GM21619 (cell line): ENCODE data around the gene LYRM2.

Experiments
- ATAC-seq: cut with Tn5 transposase; IDR thresholded peaks from one replicate; pipeline ENCODE4 v1.9.1; 2021; ENCODE audit not compliant: unreplicated experiment

The LYRM2 gene

DNA sequence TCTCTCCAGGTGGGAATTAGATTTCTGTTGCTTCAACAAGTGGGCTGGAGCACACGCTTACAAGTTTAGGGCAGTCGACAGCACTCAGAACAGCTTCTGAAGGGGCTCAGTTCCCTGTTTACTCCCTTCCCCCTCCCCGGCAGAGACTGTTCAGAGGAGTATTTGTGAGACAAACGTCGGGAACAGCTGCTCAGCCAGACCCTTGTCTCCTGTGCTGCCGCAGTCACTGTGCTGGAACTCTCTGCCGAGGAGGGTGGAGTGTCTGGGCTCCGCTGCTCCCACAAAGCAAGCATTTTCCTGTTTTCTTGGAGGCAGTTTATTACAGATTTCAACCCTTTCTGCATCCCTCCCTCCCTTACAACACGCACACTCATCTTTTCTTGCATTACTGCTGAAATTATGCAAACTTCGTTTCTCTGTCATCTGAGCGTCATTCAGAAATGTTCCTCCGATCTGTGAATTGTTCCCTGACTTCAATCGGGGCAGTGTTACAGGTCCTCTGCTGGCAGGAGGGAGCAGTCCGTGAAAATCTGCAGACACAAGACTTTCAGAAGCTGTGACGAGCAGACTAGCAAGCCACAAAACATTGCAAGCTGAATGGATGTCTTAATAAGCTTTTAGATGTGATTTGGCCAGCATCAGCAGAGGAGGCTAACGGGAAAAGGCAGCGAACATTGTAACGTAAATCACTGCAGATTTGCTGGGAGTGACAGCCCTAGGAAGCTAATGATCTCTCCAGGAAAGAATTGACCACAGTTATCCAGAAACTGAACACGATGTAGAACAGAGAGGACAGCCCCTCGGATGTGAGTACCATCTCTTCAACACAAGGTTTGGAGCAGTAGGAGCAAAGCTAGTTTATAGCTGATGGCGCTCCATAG is 76.2 kb downstream of the LYRM2 start:
- no peak for ATAC-seq

DNA sequence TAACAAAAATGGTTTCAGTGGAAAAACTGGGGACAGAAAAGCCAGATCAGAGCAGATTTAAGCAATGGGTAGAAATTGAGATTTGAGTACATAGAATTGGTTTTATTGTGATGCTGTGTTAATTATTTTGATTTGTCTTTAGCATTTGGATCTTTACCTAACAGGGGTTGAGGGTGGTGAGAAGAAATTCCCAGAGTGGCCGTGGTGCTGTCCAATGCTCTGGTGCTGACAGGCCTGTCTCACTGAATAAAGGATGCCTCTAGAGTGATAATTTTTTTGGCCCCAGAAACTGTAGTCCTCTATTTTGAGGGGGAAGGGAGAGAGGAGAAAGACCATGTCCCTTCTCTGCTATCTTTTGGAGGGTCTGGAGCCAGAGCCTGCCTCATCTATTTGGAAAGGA is 79.1 kb downstream of the LYRM2 start:
- ATAC-seq, result no peak

DNA sequence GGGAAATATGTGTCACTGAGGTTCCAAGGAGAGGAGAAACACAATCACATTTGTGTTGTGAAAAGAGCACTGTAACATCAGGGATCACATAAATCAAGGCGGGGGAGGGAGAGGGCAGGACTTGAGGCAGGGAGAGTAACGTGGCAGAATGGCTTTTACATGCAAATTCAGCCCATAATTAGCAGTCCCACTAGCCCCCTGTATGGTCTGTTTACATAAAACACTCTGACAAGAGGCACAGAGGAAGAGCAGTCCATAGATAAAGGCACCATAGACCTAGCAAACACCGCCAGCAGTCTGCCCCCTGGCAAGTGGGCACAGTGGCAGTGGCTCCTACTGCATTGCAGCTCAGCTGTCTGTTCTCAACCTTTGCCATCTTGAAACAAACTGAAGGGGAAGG is 82.7 kb downstream of the LYRM2 start:
- ATAC-seq, result no peak

DNA sequence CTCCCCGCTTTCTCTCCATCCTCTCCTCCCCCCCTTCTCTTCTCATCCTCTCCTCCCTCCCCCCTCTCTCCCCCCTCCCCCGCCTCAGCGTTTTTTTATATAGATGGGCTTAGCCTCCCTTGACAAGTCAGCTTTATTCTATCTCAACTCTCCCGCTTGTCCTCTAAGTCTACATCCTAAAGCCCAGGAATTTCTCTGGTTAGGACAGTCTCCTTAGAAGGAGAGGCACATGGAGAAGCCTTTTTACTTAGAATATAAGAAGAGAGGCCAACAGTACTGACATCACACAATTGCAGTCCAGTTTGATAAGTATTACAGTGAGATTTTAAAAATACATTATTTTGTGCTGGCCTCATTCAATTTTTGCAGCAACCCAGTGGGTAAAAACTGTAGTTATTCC is 83.5 kb downstream of the LYRM2 start:
- ATAC-seq, result no peak

DNA sequence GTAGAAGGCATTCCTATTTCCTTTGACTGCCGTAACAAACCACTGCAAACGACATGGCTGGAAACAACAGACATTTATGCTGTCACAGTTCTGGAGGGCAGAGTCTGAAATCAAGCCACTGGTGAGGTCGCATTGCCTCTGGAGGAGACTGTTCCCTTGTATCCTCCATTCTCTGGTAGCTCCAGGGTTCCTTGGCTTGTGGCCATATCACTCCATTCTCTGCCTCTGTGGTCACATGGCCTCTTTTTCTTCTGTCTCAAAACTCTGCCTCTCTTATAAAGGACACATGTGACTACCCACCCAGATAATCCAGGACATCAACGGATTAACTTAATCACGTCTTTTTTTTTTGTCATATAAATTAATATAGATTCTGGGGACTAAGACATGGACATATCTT is 84.4 kb downstream of the LYRM2 start:
- ATAC-seq, result no peak

DNA sequence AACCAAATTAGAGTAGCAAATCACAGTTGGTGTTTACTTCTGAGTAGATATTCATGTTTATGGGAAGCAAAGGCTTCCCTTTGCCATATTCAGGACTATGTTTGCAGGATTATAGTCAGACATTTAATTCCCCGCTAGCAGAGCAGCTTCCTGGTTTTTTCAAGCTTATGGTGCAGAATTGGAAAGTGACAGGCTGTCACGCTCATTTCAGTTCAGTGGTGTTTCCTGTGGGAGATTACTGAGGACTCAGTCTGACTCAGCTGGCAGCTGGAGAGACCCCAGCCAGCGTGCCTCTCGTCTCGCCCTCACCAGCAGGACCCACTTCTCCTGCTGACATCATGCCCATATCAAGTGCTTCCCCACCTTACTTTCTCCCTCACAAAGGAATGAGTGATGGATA is 85.1 kb downstream of the LYRM2 start:
- no peak for ATAC-seq

DNA sequence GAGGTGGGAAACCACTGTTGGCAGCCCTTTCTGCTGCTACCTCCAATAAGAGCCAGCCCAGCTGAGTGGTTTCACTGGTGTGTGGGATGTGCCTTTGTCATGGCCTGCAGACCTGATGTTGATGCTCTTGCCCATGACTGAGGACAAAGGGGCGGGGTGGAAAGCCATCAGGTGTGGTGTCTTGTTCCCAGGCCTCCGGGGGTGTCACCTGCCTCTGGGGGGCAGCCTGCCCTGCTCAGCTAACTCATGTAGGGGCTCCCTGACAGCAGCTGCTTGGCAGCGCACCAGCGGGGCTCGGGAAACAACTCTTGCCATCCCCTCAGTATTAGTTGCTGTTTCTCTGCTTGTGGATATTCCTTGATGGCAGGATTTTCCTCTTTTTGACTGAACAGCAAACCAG is 91.3 kb downstream of the LYRM2 start:
- no peak for ATAC-seq

DNA sequence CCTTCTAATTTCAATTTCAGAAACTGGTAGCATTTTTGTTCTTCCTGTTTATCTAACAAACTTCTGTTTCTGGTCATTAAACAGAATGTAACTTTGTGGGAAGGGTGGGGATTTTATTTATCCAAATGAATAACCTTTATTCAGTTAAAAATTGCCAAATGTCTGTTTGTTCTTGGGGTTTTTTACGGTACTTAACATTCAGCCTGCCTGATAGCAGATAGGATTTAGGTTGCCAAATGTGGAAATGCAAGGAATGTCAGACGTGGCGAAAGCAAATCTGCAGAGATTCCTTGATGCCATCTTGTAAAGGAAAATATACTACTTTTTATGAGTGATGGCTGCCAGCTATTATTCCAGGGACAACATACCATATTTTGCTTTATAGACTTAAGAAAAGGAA is 95.7 kb downstream of the LYRM2 start:
- no peak for ATAC-seq

DNA sequence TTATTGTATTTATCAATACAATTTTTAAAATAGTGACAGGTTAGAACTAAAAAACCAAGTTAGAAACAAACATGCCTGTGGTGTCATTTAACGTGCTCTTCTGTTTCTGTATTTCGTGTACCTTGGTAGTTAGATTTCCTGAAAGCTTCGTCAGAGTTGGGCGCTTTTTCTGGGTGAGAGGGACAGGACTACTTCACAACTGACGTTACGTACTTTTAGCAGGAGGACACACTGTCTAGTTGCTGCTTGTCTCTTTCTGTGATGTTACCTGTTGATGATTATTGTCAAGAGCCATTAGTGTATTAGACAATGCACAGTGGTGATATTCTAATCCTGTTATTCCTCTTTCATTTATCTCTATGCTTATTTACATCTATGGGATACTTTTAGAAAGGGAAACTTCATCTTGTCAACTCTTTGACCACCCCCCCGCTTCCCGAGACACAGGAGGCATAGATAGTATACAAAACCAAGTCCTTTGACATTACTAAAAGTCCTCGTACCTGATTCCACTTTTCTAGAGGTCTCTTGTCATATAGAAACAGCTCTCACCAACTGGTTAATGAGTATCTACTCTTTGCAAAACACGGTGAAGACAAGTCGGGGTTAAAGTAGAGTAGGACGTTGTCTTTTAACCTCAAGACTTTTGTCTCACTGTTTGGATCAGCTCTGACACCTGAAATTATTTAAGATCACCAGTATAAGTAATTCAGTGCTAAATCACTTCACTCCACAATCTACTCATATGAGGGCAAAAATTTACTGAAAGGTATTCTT is 96.3 kb downstream of the LYRM2 start:
- ATAC-seq, result no peak

DNA sequence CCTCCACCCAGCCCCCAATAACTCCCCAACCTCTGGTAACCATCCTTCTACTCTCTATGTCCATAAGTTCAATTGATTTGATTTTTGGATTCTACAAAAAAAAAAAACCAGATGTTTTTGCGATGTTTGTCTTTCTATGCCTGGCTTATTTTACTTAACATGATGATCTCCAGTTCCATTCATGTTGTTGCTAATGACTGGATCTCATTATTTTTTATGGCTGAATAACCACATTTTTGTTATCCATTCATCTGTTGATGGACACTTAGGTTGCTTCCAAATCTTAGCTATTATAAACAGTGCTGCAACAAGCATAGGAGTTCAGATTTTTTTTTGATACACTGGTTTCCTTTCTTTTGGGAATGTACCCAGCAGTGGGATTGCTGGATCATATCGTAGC is 98.8 kb downstream of the LYRM2 start:
- ATAC-seq, result no peak

DNA sequence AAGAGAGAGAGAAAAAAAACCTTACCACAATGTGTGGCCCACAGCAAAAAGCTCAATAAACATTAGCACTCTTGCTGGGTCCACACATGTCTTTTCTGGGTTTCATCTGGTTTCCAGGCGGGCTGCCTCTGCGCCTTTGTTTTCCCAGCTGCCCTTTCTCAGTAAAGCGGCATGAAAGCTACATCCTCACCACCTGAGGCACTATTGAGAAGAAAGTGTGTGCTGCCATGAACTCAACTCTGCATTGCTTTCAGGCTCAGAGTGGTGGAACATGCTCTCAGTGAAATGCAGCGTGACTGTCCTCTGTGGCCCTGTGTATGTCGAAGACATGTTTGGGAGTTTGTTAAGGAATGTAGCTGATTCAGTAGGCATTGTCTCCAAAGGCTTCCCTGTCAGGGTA is 102.3 kb downstream of the LYRM2 start:
- no peak for ATAC-seq

DNA sequence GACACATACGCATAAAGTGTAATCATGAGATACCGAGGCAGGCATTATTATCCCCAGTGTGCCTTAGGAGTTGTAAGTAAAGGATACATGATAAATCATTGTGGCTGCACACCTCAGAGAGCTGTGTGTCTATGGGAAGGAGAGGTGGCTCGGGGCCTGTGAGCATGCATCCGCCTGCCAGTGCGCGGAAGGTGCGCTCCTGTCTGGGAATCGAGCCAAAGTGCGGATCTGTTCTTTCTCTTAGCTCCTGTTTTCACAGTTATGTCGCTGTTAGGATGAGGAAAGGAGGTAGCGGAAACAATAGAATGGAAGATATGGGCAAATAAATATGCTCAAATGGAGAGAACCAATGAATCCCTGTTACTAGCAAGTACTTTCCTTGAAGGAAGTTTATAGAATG is 107.6 kb downstream of the LYRM2 start:
- no peak for ATAC-seq

DNA sequence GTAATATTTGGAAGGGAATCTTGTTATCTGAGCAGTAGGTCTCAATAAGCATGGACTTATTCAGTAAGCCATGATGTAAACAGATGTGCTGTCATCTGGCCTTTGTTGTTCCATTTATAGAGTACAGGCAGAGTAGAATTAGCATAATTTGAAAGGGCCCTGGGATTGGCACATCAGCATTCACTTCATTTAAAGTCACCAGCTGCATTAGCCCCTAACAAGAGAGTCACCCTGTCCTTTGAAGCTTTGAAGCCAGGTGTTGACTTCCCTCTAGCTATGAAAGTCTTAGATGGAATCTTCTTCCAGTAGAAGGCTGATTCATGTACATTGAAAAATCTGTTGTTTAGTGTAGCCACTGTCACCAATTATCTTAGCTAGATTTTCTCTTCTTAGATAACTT is 109.7 kb downstream of the LYRM2 start:
- no peak for ATAC-seq

DNA sequence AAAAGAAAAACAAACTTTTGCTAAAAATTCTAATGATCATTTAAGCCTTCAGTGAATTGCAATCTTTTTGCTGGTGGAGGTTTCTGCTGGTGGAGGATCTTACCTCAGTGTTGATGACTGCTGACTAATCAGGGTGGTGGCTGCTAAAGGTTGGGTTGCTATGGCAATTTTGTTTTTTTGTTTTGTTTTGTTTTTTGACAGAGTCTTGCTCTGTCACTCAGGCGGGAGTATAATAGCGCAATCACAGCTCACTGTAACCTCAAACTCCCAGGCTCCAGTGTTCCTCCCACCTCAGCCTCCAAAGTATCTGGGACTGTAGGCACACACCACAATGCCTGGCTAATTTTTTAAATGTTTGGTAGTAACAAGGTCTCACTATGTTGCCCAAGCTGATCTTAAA is 110.9 kb downstream of the LYRM2 start:
- ATAC-seq, result no peak

DNA sequence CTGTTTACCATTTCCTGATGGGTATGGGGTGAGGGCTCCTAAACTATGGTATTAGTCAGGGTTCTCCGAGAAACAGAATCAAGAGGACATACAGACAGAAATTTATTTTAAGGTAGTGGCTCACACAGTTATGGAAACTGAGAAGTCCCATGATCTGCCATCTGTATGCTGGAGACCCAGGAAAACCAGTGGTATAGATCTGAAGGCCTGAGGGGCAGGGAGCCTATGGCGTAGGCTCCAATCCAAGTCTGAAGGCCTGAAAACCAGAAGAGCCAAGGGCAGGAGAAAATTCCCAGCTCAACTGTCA is 112.0 kb downstream of the LYRM2 start:
- ATAC-seq, result no peak

DNA sequence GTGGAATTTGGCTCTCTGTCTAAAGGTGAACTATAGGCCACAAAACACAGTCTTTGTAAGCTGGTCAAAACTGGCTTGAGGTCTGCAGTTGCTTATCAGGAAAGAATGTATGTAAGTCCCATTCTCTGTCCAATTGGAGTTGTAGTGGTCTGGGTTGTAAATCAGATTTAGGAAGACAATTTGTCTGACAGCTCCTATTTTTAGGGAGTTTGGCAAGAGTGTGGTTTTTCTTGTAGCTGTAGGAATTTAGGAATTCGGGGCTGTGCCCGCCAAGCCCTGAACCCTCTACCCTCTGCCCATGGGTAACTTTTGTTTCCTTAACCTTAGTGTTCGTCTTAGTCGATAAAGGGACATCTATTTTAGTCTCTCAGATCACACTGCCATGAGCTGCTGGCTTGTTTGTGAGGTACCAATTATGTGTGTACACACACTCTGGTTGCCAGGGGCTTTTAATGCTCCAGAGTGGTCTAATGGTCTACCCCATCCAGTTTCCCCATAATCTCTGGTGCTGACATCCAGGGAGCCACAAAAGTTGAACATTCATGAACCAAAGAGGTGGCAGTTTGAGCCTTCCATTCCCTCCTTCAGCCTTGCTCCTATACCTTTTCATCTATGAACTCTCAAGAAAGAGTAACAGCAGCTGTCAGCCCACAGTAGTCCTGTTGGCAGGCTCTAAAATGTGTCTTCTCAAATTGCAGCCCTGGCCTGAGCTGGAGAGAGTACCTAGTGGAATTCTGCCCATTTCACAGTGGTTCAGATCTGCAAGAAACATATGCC is 112.6 kb downstream of the LYRM2 start:
- no peak for ATAC-seq

DNA sequence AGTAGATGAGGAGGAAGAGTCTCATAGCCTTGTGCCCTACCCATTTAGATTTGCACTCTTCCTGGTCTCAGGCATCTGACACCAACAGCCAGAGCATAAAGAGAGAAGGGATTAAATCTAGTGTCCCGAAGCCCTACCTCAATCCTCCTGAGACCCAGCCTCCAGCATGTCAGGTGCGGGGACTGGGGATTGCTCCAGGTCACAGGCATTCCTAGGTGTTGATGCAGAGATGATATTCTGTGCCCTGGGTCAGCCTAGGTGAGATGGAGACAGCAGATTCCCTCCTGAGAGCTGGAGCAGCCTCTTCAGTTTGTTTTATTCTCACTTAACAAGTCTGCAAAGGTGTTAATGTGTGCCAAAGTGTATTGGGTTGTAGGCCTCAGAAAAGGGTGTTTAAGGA is 115.8 kb downstream of the LYRM2 start:
- ATAC-seq, result no peak

DNA sequence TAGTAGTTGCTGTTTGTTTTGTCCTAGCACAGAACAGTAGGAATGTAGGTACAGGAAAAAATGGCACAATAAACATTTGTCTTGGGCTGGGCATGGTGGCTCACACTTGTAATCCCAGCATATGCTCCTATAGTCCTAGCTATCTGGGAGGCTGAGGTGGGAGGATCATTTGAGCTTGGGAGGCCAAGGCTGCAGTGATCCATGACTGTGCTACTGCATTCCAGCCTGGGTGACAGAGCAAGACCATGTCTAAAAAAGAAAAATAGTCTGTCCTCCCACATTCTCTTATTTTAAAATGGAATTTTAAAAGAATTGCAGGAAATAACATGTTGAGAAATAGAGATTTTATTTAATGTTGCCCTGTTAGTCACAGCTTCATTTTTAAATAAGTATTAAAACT is 117.8 kb downstream of the LYRM2 start:
- ATAC-seq, result no peak

DNA sequence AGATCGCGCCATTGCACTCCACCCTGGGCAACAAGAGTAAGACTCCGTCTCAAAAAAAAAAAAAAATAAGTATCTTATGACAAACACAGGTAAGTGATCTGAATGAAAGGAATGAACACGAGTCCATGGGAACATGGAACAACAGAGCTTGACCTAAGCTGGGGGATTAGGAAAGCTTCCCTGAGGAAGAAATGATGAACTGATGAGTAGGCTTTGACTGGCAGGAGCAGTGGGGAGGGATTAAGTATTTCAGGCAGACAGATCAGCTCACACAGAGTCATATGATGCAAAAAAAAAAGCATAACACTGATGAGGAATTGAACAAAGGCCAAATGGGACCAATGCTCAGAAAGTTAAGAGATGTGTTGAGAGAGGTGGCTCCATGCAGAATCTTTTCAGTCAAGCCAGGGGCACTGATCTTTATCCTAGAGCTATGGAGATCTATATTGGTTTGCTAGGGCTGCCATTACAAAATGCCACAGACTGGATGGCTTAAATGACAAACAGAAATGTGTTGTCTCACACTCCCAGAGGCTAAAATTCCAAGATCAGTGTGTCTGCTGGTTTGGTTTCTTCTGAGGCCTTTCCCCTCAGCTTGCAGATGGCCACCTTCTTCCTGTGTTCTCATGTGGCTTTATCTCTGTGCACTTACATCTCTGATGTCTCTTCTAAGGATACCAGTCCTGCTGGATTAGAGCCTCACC is 120.0 kb downstream of the LYRM2 start:
- ATAC-seq, result no peak
